GM19023 (cell line): ENCODE data around the gene PPP1R3F.

Source experiments
- ATAC-seq: cut with Tn5 transposase; IDR thresholded peaks from one replicate; pipeline ENCODE4 v1.9.1; 2021; ENCODE audit warnings: mild to moderate bottlenecking, moderate library complexity; ENCODE audit not compliant: unreplicated experiment

PPP1R3F gene

GRCh38 chrX:49247916-49248811 lies 21.4 kb upstream of the PPP1R3F start:
- ATAC-seq, result no peak

GRCh38 chrX:49249071-49249470 lies 20.5 kb upstream of the PPP1R3F start:
- ATAC-seq, result no peak

- no peak for ATAC-seq
Measured at GRCh38 chrX:49249616-49250015, 20.0 kb upstream of the PPP1R3F start.

GRCh38 chrX:49250066-49250465 lies 19.5 kb upstream of the PPP1R3F start:
- no peak for ATAC-seq

- no peak for ATAC-seq
Measured at GRCh38 chrX:49250578-49250977, 19.0 kb upstream of the PPP1R3F start.

GRCh38 chrX:49251325-49251724 lies 18.3 kb upstream of the PPP1R3F start:
- ATAC-seq, result no peak

- no peak for ATAC-seq
Measured at GRCh38 chrX:49254639-49255038, 15.0 kb upstream of the PPP1R3F start.

GRCh38 chrX:49256268-49256995 lies 13.2 kb upstream of the PPP1R3F start:
- no peak for ATAC-seq

GRCh38 chrX:49257074-49257790 lies 12.4 kb upstream of the PPP1R3F start:
- no peak for ATAC-seq

GRCh38 chrX:49257846-49258748 lies 11.5 kb upstream of the PPP1R3F start:
- ATAC-seq, result no peak

- ATAC-seq, result no peak
Measured at GRCh38 chrX:49258749-49259124, 10.9 kb upstream of the PPP1R3F start.

- no peak for ATAC-seq
Measured at GRCh38 chrX:49260221-49260985, 9.2 kb upstream of the PPP1R3F start.

GRCh38 chrX:49262603-49263002 lies 7.0 kb upstream of the PPP1R3F start:
- no peak for ATAC-seq

GRCh38 chrX:49263631-49264030 lies 6.0 kb upstream of the PPP1R3F start:
- no peak for ATAC-seq

- ATAC-seq, result no peak
Measured at GRCh38 chrX:49264460-49264859, 5.1 kb upstream of the PPP1R3F start, which contains the start of gene FOXP3. Gene FOXP3 (minus strand): TSS chrX:49264710. CDS start chrX:49258505, 6,205 bp downstream.

- ATAC-seq, result no peak
Measured at GRCh38 chrX:49266523-49267445, 2.8 kb upstream of the PPP1R3F start.

GRCh38 chrX:49268702-49269009 lies 937 bp upstream of the PPP1R3F start:
- ATAC-seq, result no peak

- ATAC-seq, result peak; percentile 88
Measured at GRCh38 chrX:49269010-49269766, 405 bp upstream of the PPP1R3F start.
